ENCODE measurements around the gene MISP. TPM values are rescaled to one million over a fixed set of nuclear protein-coding genes. Genes with fewer than 3 reads are reported as not detected.

The MISP gene
- total RNA-seq, 2 donors from 2014 or later, result 7.3 to 9.3 TPM

- Histone ChIP-seq H3K27me3 (replicated peaks; ENCODE audit: insufficient read depth) (no peaks in the 10 kb centered on the region), H3K36me3 (peaks cover 38 to 51% of the 10 kb centered on the region in 2 donors), H3K4me1 (replicated peaks) (no peaks in the 10 kb centered on the region), H3K9me3 (no peaks in the 10 kb centered on the region), H3K4me3 (no peak overlapping the region), H3K27ac (no peak overlapping the region)
- WGBS, result 81% methylated on average over 30 of the region's 30 CpGs
- intact Hi-C loops (cut with DNase I), result no loop called here
- no peak for DNase-seq (ENCODE audit: low spot score)
- TF ChIP-seq POLR2A (IDR thresholded peaks at IDR 0.05), result no peak
- no peak for TF ChIP-seq POLR2AphosphoS5 (IDR thresholded peaks at IDR 0.05)
- no peak for TF ChIP-seq CTCF (IDR thresholded peaks at IDR 0.05)
These were observed 59.4 kb downstream of the MISP start for GRCh38 chr19:810077-810855.

GRCh38 chr19:810883-811489 lies 60.1 kb downstream of the MISP start:
- DNase-seq (ENCODE audit: low spot score), result no peak
- H3K4me3 ChIP-seq, result no peak overlapping the region
- intact Hi-C loops (cut with DNase I), result no loop called here
- no peaks in the 10 kb centered on the region for H3K4me1 ChIP-seq (replicated peaks)
- peaks cover 31 to 44% of the 10 kb centered on the region in 2 donors for H3K36me3 ChIP-seq
- TF ChIP-seq POLR2AphosphoS5 (IDR thresholded peaks at IDR 0.05) (no peak), POLR2A (IDR thresholded peaks at IDR 0.05) (no peak), CTCF (IDR thresholded peaks at IDR 0.05) (no peak)
- H3K27ac ChIP-seq, result no peak overlapping the region
- no peaks in the 10 kb centered on the region for H3K9me3 ChIP-seq
- WGBS, result 80% methylated on average over 25 of the region's 25 CpGs
- no peaks in the 10 kb centered on the region for H3K27me3 ChIP-seq (replicated peaks; ENCODE audit: insufficient read depth)

- Histone ChIP-seq H3K9me3 (no peaks in the 10 kb centered on the region), H3K4me1 (replicated peaks) (no peaks in the 10 kb centered on the region), H3K27ac (no peak overlapping the region), H3K4me3 (no peak overlapping the region), H3K27me3 (replicated peaks; ENCODE audit: insufficient read depth) (no peaks in the 10 kb centered on the region), H3K36me3 (peaks cover 27 to 38% of the 10 kb centered on the region in 2 donors)
- no peak for DNase-seq (ENCODE audit: low spot score)
- intact Hi-C loops (cut with DNase I), result no loop called here
- TF ChIP-seq CTCF (IDR thresholded peaks at IDR 0.05), result no peak
- TF ChIP-seq POLR2AphosphoS5 (IDR thresholded peaks at IDR 0.05), result no peak
- no peak for TF ChIP-seq POLR2A (IDR thresholded peaks at IDR 0.05)
- 89% methylated on average over 20 of the region's 20 CpGs for WGBS
These were observed 60.7 kb downstream of the MISP start for GRCh38 chr19:811506-812048.

GRCh38 chr19:812049-812746 lies 61.3 kb downstream of the MISP start:
- Histone ChIP-seq H3K27ac (no peak overlapping the region), H3K4me3 (no peak overlapping the region), H3K4me1 (replicated peaks) (no peaks in the 10 kb centered on the region), H3K27me3 (replicated peaks; ENCODE audit: insufficient read depth) (no peaks in the 10 kb centered on the region), H3K9me3 (no peaks in the 10 kb centered on the region), H3K36me3 (peaks cover 22 to 37% of the 10 kb centered on the region in 2 donors)
- intact Hi-C loops (cut with DNase I), result no loop called here
- TF ChIP-seq POLR2A (IDR thresholded peaks at IDR 0.05) (no peak), POLR2AphosphoS5 (IDR thresholded peaks at IDR 0.05) (no peak)
- DNase-seq (ENCODE audit: low spot score), result no peak
- 89% methylated on average over 71 of the region's 80 CpGs for WGBS

GRCh38 chr19:812747-813218 lies 61.9 kb downstream of the MISP start:
- Histone ChIP-seq H3K36me3 (peaks cover 17 to 36% of the 10 kb centered on the region in 2 donors), H3K27ac (no peak overlapping the region), H3K27me3 (replicated peaks; ENCODE audit: insufficient read depth) (no peaks in the 10 kb centered on the region), H3K9me3 (no peaks in the 10 kb centered on the region), H3K4me3 (no peak overlapping the region), H3K4me1 (replicated peaks) (no peaks in the 10 kb centered on the region)
- intact Hi-C loops (cut with DNase I), result no loop called here
- no peak for TF ChIP-seq CTCF (IDR thresholded peaks at IDR 0.05)
- no peak for TF ChIP-seq POLR2A (IDR thresholded peaks at IDR 0.05)
- TF ChIP-seq POLR2AphosphoS5 (IDR thresholded peaks at IDR 0.05), result no peak
- DNase-seq (ENCODE audit: low spot score), result no peak
- WGBS, result 89% methylated on average over 68 of the region's 72 CpGs
